Gastrocnemius medialis (tissue), 4 donors: ENCODE measurements around the gene DERA. TPM values are rescaled to one million over a fixed set of nuclear protein-coding genes. Genes with fewer than 3 reads are reported as not detected.

Experiments
- ATAC-seq, 2 donors: fragments of 150-250 bp; one replicate each; pipeline ENCODE4 v1.9.1; 2016
- DNase-seq, 2 donors: peaks; one replicate each; pipeline ENCODE4 v3.0.0-alpha.2; 2019
- H3K27ac ChIP-seq, 4 donors: fragments of 200-600 bp; sonication (generic); 1 replicate in 1 of 4; 2 replicates in 3 of 4; pipeline ENCODE4 v1.5.1; 2016 to 2018; ENCODE audit warnings: mild to moderate bottlenecking in 2 of 4, moderate library complexity in 1 of 4
- H3K27me3 ChIP-seq, 3 donors: fragments of 200-600 bp; sonication (generic) in 2 of 3; 1 replicate in 1 of 3; 2 replicates in 2 of 3; pipeline versions ENCODE4 v1.5.1 to v1.6.0; 2016 to 2019; ENCODE audit warnings: mild to moderate bottlenecking in 1 of 3, moderate library complexity in 1 of 3
- H3K36me3 ChIP-seq, 2 donors: fragments of 200-600 bp; sonication (generic) in 1 of 2; one replicate each; pipeline ENCODE4 v1.5.1; 2017 to 2018
- H3K4me1 ChIP-seq, 2 donors: fragments of 200-600 bp; sonication (generic) in 1 of 2; one replicate each; pipeline ENCODE4 v1.5.1; 2016 to 2017; ENCODE audit warnings: mild to moderate bottlenecking in 2 of 2
- H3K4me3 ChIP-seq, 4 donors: fragments of 200-600 bp; sonication (generic) in 3 of 4; 1 replicate in 1 of 4; 2 replicates in 3 of 4; pipeline ENCODE4 v1.5.1; 2016 to 2019; ENCODE audit warnings: mild to moderate bottlenecking in 2 of 4
- H3K9me3 ChIP-seq, 3 donors: fragments of 200-600 bp; sonication (generic) in 2 of 3; 1 replicate in 1 of 3; 2 replicates in 2 of 3; pipeline ENCODE4 v1.5.1; 2016 to 2019
- POLR2A ChIP-seq, 2 donors: fragments of 450-650 bp; IDR thresholded peaks; one replicate each; pipeline ENCODE4 v1.6.1; 2017; ENCODE audit warnings: antibody characterized with exemption in 2 of 2, mild to moderate bottlenecking in 2 of 2, moderate library complexity in 2 of 2
- in situ Hi-C, 4 donors: fragments of 200-750 bp; cut with MboI; loops; one replicate each; pipeline versions ENCODE4 v1.15.0 to v1.8.0; 2017; ENCODE audit warnings: low sequenced_read_pairs in 4 of 4
- intact Hi-C: fragments of 100-400 bp; cut with DNase I; formaldehyde crosslinking; loops from one replicate; pipeline ENCODE4 v1.15.1; 2023; ENCODE audit warnings: low total_unique reads
- total RNA-seq, 4 donors: library from RNA; depleted of rRNA; stranded (reverse); fragments of >200 nt; gene quantifications; one replicate each; pipeline versions ENCODE4 v1.1.0 to v1.2.3, GENCODE V29; 2016
- TF ChIP-seq, protein P1 (sequence below), 5 experiments: fragments of 450-650 bp in 3 of 5; fragments of 200-600 bp in 2 of 5; sonication (generic) in 2 of 5; IDR thresholded peaks in 4 of 5; conservative IDR thresholded peaks in 1 of 5; 1 replicate in 4 of 5; 2 replicates in 1 of 5; pipeline ENCODE4 v1.5.1; 2016 to 2019; ENCODE audit warnings: antibody characterized with exemption in 5 of 5, mild to moderate bottlenecking in 3 of 5, moderate library complexity in 3 of 5

DERA gene
- total RNA-seq, 4 donors from 2014 or later = 29.2 to 50.1 (median 34.3) TPM

DNA sequence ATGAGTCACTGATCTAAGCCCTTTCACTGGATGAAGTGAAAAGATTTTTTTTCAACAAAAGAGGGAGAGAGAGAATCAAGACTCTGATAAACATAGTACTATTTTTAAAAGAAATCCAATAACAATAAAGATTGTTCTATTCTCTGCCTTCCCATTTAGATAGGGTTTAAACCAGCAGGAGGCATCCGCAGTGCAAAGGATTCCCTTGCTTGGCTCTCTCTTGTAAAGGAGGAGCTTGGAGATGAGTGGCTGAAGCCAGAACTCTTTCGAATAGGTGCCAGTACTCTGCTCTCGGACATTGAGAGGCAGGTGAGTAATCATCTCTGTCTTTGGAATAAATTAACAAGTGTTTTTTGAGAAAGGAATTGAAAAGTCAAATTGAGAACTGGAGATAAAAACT is 124.9 kb downstream of the DERA start:
- ATAC-seq = no peak
- intact Hi-C loops = no loop called here
- no peaks in the 10 kb centered on the region for H3K27me3 ChIP-seq
- no peak overlapping the region for H3K4me3 ChIP-seq
- H3K27ac ChIP-seq = no peak overlapping the region
- H3K4me1 ChIP-seq = no peaks in the 10 kb centered on the region
- H3K9me3 ChIP-seq = no peaks in the 10 kb centered on the region
- no peak for DNase-seq
- TF ChIP-seq, protein P1, sequence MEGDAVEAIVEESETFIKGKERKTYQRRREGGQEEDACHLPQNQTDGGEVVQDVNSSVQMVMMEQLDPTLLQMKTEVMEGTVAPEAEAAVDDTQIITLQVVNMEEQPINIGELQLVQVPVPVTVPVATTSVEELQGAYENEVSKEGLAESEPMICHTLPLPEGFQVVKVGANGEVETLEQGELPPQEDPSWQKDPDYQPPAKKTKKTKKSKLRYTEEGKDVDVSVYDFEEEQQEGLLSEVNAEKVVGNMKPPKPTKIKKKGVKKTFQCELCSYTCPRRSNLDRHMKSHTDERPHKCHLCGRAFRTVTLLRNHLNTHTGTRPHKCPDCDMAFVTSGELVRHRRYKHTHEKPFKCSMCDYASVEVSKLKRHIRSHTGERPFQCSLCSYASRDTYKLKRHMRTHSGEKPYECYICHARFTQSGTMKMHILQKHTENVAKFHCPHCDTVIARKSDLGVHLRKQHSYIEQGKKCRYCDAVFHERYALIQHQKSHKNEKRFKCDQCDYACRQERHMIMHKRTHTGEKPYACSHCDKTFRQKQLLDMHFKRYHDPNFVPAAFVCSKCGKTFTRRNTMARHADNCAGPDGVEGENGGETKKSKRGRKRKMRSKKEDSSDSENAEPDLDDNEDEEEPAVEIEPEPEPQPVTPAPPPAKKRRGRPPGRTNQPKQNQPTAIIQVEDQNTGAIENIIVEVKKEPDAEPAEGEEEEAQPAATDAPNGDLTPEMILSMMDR (IDR thresholded peaks at IDR 0.05 in 4 of 5, conservative IDR thresholded peaks at IDR 0.05 in 1 of 5) = no peak
- TF ChIP-seq POLR2A (IDR thresholded peaks at IDR 0.05) = no peak
- peaks cover 0 to 8% of the 10 kb centered on the region in 2 donors for H3K36me3 ChIP-seq
- in situ Hi-C loops = no loop called here

DNA sequence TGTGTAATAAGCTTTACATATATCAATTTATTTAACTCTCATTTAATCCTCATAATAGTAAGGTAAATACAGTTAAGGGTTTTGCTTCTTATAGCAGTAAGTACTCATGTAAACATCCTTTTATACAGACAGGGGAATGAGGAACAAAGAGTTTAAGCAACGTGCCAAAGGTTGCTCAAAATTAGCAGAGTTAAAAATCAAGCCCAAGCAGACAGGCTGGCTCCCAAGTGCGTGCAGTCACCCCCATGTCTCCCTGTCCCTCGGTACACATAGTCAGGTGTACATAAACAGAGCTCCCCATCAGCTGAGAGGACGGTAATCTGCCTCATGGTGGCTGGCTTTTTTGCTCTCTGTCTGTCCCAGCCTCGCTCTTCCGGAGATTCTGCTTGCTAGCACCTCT is 126.4 kb downstream of the DERA start:
- Histone ChIP-seq H3K4me1 (no peaks in the 10 kb centered on the region), H3K27me3 (no peaks in the 10 kb centered on the region), H3K9me3 (no peaks in the 10 kb centered on the region), H3K4me3 (no peak overlapping the region), H3K27ac (no peak overlapping the region), H3K36me3 (peaks cover 0 to 8% of the 10 kb centered on the region in 2 donors)
- ATAC-seq (no peak), DNase-seq (no peak)
- TF ChIP-seq POLR2A (IDR thresholded peaks at IDR 0.05) = no peak
- TF ChIP-seq, protein P1 (IDR thresholded peaks at IDR 0.05 in 4 of 5, conservative IDR thresholded peaks at IDR 0.05 in 1 of 5) = no peak
- in situ Hi-C loops (no loop called here), intact Hi-C loops (no loop called here)

DNA sequence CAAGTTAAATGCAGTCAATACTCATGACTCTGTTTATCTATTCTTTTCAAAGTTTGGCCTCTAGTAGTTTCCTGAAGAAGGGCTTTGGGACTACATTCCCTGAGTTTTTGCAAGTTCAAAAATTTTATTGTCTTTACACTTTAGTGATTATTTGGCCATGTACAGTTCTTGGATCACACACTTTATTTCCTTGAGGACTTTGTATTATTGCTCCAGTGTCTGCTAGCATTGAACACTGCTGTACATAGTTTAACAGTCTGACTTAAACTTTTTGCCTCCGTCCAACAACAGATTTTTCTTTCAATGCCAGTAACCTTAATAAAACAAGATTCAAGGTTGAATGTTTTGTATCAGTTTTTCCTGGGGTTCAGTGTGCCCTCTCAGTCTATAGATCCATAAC is 132.3 kb downstream of the DERA start:
- H3K9me3 ChIP-seq = no peaks in the 10 kb centered on the region
- no peaks in the 10 kb centered on the region for H3K27me3 ChIP-seq
- H3K4me1 ChIP-seq = no peaks in the 10 kb centered on the region
- in situ Hi-C loops (no loop called here), intact Hi-C loops (no loop called here)
- no peak overlapping the region for H3K27ac ChIP-seq
- no peak for ATAC-seq
- TF ChIP-seq, protein P1 (IDR thresholded peaks at IDR 0.05 in 4 of 5, conservative IDR thresholded peaks at IDR 0.05 in 1 of 5) = no peak
- no peak for TF ChIP-seq POLR2A (IDR thresholded peaks at IDR 0.05)
- DNase-seq = no peak
- no peak overlapping the region for H3K4me3 ChIP-seq
- H3K36me3 ChIP-seq = no peaks in the 10 kb centered on the region

DNA sequence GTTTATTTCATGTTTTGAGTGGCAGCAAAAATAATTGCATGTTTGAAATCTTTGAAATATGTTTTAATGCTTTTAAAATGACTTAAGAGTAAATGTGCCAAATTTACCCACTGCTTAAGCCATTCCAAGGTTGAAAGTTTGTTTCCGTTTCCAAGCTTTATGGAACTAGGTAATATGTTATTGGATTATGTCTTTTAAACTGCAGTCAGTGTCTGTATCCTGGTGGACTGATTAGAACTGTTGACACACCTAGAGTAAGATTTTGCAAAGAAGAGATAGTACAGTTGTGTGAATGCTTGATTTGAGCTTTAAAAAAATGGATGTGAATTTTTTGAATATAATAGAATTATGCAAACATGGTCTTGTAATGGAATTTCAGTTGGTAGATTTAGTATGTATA is 135.1 kb downstream of the DERA start:
- Histone ChIP-seq H3K27me3 (no peaks in the 10 kb centered on the region), H3K9me3 (no peaks in the 10 kb centered on the region), H3K27ac (no peak overlapping the region), H3K36me3 (no peaks in the 10 kb centered on the region), H3K4me3 (no peak overlapping the region), H3K4me1 (no peaks in the 10 kb centered on the region)
- no peak for DNase-seq
- no peak for ATAC-seq
- TF ChIP-seq, protein P1 (IDR thresholded peaks at IDR 0.05 in 4 of 5, conservative IDR thresholded peaks at IDR 0.05 in 1 of 5) = no peak
- no peak for TF ChIP-seq POLR2A (IDR thresholded peaks at IDR 0.05)
- in situ Hi-C loops = no loop called here
- intact Hi-C loops = no loop called here

DNA sequence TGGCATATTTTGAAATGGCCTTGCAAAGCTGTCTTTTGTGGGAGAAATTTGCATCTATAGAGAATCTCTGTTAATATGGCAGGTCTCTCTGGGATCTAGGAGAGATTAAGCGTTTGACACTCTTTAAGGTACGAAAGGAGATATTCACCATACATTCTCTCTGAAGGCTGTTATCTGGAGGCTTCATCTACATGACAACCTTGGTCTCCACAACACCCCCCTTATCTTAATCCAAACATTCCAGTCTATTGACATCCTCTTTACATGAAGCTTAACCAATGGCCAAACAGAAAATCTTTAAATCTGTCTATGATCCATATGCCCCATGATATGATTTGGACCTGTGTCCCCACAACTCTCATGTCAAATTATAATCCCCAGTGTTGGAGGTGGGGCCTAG is 137.4 kb downstream of the DERA start:
- Histone ChIP-seq H3K4me1 (no peaks in the 10 kb centered on the region), H3K4me3 (no peak overlapping the region), H3K9me3 (no peaks in the 10 kb centered on the region), H3K36me3 (no peaks in the 10 kb centered on the region), H3K27ac (no peak overlapping the region), H3K27me3 (no peaks in the 10 kb centered on the region)
- in situ Hi-C loops (no loop called here), intact Hi-C loops (no loop called here)
- ATAC-seq (no peak), DNase-seq (no peak)
- TF ChIP-seq POLR2A (IDR thresholded peaks at IDR 0.05) = no peak
- TF ChIP-seq, protein P1 (IDR thresholded peaks at IDR 0.05 in 4 of 5, conservative IDR thresholded peaks at IDR 0.05 in 1 of 5) = no peak
